Skeletal muscle tissue (tissue), 4 donors: ENCODE results near the gene RGS19. TPM values are rescaled to one million over a fixed set of nuclear protein-coding genes. Genes with fewer than 3 reads are reported as not detected.

ENCODE experiments used
- H3K27ac ChIP-seq: one replicate; pipeline ENCODE4 v1.7.0; 2013; ENCODE audit warnings: mild to moderate bottlenecking, low read depth, low read length, inconsistent platforms
- H3K27me3 ChIP-seq, 3 donors: one replicate each; pipeline ENCODE4 v1.7.0; 2013; ENCODE audit warnings: low read length in 3 of 3; ENCODE audit not compliant: control insufficient read depth in 3 of 3, insufficient read depth in 3 of 3
- H3K36me3 ChIP-seq, 3 donors: one replicate each; pipeline ENCODE4 v1.7.0; 2013; ENCODE audit warnings: low read length in 3 of 3; ENCODE audit not compliant: control insufficient read depth in 3 of 3, insufficient read depth in 3 of 3
- H3K4me1 ChIP-seq, 3 donors: one replicate each; pipeline ENCODE4 v1.7.0; 2013; ENCODE audit warnings: low read length in 3 of 3, mild to moderate bottlenecking in 3 of 3; ENCODE audit not compliant: control insufficient read depth in 3 of 3, insufficient read depth in 3 of 3
- H3K4me3 ChIP-seq, 3 donors: one replicate each; pipeline ENCODE4 v1.7.0; 2013; ENCODE audit warnings: low read length in 3 of 3
- H3K9ac ChIP-seq, 3 donors: one replicate each; pipeline ENCODE4 v1.7.0; 2013; ENCODE audit warnings: low read length in 3 of 3, mild to moderate bottlenecking in 3 of 3, moderate library complexity in 2 of 3, low read depth in 1 of 3
- H3K9me3 ChIP-seq, 3 donors: one replicate each; pipeline ENCODE4 v1.7.0; 2013; ENCODE audit warnings: low read length in 3 of 3; ENCODE audit not compliant: control insufficient read depth in 3 of 3
- total RNA-seq: library from RNA; depleted of rRNA; stranded (reverse); fragments of >200 nt; gene quantifications from one replicate; pipeline ENCODE4 v1.2.3, GENCODE V29; 2014
- donor health status: Osteomylitis.

RGS19 gene
- total RNA-seq, 1 donor from 2014 or later = 5.2 TPM

DNA sequence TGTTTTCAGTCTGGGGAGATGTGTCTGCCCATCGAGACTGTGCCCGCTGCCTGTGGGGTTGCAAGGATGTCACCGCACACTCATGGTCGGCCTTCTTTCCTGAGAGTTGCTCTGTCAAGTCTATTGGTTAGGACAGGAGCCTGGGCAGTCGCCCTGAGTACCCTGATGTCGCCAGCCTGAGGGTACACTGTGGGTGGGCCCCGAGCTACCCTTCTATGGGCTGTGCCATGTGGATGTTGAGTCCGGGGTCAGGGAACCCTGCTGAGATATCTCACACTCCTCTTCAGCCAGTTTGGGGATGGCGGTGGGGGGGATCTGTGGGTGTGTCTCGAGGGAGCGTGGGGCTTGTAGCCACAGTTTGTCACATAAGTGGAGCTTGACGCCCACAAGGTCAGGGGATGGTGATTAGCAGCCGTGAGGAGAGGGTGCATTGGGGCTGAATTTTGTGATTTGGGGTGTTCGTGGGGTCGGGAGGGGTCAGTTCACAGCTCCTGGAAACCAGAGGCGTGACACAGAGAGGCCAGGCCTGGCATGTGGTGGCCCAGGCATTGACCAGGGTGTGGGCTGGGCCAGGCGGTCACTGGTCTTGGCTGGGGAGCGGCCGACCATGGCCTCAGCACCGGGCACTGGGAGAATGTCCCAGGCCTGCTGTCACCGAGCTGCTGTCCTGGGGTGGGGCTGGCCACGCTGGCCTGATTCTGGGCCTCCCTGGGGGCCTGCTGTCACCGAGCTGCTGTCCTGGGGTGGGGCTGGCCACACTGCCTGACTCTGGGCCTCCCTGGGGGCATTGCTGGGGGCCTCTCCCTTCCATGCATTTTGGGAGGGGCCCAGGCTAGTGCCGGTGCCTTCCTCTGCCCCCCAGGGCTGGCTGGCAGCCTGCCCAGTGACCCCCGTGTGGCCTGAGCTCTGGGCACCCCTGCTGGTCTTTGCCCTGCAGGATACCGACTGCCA is 29.7 kb upstream of the RGS19 start:
- no peak overlapping the region for H3K4me3 ChIP-seq
- H3K27ac ChIP-seq = no peak overlapping the region
- H3K9ac ChIP-seq = no peak overlapping the region
- H3K36me3 ChIP-seq = no peaks in the 10 kb centered on the region
- peaks cover 25 to 50% (median 25%) of the 10 kb centered on the region in 3 donors for H3K27me3 ChIP-seq
- no peaks in the 10 kb centered on the region for H3K9me3 ChIP-seq
- H3K4me1 ChIP-seq = no peaks in the 10 kb centered on the region

DNA sequence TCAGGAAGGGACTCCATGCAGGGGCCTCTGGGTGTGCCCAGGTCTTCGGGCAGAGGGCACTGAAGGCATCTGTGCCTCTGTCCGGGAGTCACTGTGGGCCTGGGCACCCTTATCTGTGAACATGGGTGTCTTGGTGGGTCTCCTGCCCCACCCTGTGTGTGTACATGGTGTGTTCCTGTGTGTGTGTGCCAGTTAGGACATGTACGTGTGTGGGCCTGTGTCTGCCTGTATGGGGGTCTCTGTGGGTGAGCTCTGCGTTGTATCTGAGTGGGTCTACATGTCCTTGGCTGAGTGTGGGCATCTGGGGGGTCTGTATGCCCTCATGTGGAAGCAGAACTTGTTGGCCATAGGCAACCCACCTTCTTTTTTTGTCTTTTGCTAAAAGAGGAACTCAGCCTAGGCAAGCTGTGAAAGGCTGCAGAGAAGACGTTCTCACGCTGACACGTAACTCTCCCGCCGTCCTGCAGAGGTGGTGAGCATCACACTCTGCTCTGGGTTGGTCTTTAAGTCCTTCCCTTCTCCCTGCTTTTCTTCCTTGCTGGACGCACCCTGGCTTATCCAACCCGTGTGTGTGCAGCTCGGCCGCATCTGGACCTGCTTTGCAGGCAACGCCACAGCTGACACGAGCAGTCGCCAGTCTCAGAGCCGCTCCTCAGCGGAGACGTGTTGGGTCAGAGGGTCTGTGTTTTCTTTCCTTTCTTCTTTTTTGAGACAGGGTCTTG is 28.6 kb upstream of the RGS19 start:
- H3K4me3 ChIP-seq = no peak overlapping the region
- H3K27ac ChIP-seq = no peak overlapping the region
- no peaks in the 10 kb centered on the region for H3K36me3 ChIP-seq
- no peaks in the 10 kb centered on the region for H3K9me3 ChIP-seq
- no peak overlapping the region for H3K9ac ChIP-seq
- H3K27me3 ChIP-seq = peaks cover 33 to 61% (median 34%) of the 10 kb centered on the region in 3 donors
- H3K4me1 ChIP-seq = no peaks in the 10 kb centered on the region

DNA sequence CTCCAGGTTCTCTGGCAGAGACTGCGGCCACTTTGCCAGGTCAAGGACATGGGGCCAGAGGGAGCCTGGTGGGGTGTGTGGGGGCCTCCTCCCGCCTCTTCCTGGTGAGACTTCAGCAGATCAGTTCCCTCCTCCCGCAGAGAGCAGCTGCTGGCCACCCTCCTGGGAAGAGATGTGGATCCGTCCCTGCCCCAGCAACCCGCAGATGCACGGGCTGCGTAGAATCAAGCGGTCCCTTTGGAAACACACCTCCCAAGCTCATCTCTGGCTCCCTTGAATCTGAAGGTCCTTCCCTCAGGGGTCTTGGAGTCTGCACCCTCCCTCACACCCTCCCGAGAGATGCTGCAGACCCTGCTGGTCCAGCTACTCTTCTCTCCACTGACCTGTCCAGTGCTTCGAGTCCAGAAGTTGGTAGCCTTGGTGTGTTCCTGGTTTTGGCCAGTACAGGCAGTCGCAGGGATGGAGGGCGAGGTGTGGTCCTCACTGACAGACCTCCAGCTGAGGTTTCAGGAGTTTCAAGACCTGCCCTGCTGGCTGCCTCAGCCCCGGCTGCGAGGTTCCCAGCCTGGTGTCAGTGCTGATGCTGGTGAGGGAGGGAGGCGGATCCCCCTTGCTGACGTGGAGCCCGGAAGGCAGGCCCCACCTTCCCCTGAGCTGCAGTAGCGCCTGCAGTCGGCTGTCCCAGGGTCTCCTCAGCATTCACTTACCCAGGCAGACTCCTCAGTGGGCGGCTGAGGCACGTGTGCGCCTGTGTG is 27.8 kb upstream of the RGS19 start, which contains the start of gene NPBWR2:
Gene NPBWR2, minus strand, starts transcription at position 585 of the 755 bp plus-strand sequence. CDS start 734 bp downstream, outside the sequence.
- H3K9ac ChIP-seq = no peak within 1 kb of the TSS
- no peak within 1 kb of the TSS for H3K4me3 ChIP-seq
- peaks cover 37 to 67% (median 38%) of the 10 kb centered on the region in 3 donors for H3K27me3 ChIP-seq
- H3K4me1 ChIP-seq = peaks cover 0 to 2% (median 0%) of the 10 kb centered on the region in 3 donors
- no peaks in the 10 kb centered on the region for H3K36me3 ChIP-seq
- H3K27ac ChIP-seq = no peak within 1 kb of the TSS
- no peaks in the 10 kb centered on the region for H3K9me3 ChIP-seq

DNA sequence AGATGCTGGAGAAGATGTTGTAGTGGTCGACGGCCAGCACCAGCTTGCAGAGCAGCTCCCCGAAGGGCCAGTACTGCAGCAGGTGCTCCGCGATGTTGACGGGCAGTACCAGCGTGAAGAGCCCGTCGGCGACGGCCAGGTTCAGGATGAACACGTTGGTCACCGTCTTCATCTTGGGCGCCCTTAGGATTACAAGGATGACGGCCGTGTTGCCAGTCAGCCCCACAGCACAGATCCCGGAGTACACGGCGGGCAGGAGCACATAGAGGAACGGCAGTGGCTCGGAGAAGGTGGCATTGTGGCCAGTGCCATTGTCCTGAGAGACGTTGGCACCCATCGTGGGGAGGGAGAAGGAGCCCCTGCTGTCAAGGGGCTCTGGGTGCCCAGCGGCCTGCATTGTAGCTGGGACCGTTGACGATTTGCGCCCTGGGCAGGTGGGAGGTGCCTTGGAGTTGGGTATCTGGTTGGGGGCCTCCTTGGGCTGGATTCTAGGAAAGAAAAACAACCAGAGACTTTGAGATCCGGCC is 27.2 kb upstream of the RGS19 start:
- H3K9me3 ChIP-seq = no peaks in the 10 kb centered on the region
- H3K4me1 ChIP-seq = peaks cover 0 to 2% (median 0%) of the 10 kb centered on the region in 3 donors
- no peak overlapping the region for H3K27ac ChIP-seq
- H3K27me3 ChIP-seq = peaks cover 43 to 73% (median 44%) of the 10 kb centered on the region in 3 donors
- no peaks in the 10 kb centered on the region for H3K36me3 ChIP-seq
- no peak overlapping the region for H3K4me3 ChIP-seq
- H3K9ac ChIP-seq = no peak overlapping the region

DNA sequence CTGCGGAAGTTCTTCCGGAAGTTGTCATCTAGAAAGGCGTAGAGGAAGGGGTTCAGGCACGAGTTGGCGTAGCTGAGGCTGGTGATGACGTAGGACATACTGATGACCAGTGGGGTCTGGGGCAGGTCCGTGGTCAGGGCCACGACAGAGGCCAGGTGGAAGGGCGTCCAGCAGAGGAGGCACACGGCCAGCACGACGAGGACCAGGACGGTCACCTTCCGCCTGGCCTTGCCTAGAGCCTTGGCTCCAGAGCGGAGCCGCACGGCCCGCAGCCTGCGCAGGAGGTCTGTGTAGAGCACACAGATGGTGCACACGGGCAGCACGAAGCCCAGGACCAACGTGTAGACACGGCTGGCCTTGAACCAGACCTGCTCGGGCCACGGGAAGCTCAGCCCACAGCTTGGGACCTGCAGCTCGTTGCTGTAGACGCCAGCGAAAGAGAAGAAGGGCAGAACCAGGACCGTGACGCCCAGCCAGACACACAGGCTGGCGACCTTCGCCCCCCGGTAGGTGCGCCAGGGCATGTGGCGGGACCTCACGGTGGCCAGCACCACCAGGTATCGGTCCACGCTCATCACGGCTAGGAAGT is 26.6 kb upstream of the RGS19 start:
- H3K27me3 ChIP-seq = peaks cover 48 to 79% (median 49%) of the 10 kb centered on the region in 3 donors
- no peak overlapping the region for H3K27ac ChIP-seq
- H3K4me1 ChIP-seq = peaks cover 0 to 2% (median 0%) of the 10 kb centered on the region in 3 donors
- H3K36me3 ChIP-seq = no peaks in the 10 kb centered on the region
- H3K9me3 ChIP-seq = no peaks in the 10 kb centered on the region
- H3K9ac ChIP-seq = no peak overlapping the region
- H3K4me3 ChIP-seq = no peak overlapping the region

DNA sequence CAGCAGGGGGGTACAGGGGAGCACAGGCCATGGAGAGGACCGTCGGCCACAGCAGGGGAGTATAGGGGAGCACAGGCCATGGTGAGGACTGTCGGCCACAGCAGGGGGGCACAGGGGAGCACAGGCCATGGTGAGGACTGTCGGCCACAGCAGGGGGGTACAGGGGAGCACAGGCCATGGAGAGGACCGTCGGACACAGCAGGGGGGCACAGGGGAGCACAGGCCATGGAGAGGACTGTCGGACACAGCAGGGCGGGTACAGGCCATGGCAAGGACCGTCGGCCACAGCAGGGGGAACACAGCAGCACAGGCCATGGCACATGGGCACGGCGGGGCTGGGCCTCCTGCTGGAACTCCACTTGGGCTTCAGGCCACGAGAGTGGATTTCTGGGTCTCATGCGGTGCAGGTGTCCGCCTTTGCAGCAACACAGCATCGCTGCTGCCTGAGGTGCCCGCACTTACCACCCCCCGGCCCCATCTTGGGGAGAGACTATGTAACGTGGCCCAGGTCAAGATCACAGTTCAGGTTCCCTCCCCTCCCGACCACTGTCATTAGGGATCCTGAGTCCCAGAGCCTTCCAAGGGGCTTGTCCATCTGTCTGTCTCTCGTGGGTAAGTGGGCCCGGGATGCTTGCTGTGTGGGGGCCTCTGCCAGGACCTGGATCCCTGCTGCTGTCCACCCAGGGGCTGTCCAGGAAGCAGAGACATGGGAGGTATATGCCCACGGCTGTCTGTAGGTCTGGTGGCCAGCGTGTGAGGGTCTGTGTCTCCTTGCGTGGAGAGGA is 25.5 kb upstream of the RGS19 start:
- no peaks in the 10 kb centered on the region for H3K9me3 ChIP-seq
- H3K36me3 ChIP-seq = no peaks in the 10 kb centered on the region
- no peak overlapping the region for H3K9ac ChIP-seq
- no peak overlapping the region for H3K4me3 ChIP-seq
- peaks cover 53 to 84% (median 57%) of the 10 kb centered on the region in 3 donors for H3K27me3 ChIP-seq
- H3K4me1 ChIP-seq = peaks cover 0 to 2% (median 0%) of the 10 kb centered on the region in 3 donors
- H3K27ac ChIP-seq = no peak overlapping the region

DNA sequence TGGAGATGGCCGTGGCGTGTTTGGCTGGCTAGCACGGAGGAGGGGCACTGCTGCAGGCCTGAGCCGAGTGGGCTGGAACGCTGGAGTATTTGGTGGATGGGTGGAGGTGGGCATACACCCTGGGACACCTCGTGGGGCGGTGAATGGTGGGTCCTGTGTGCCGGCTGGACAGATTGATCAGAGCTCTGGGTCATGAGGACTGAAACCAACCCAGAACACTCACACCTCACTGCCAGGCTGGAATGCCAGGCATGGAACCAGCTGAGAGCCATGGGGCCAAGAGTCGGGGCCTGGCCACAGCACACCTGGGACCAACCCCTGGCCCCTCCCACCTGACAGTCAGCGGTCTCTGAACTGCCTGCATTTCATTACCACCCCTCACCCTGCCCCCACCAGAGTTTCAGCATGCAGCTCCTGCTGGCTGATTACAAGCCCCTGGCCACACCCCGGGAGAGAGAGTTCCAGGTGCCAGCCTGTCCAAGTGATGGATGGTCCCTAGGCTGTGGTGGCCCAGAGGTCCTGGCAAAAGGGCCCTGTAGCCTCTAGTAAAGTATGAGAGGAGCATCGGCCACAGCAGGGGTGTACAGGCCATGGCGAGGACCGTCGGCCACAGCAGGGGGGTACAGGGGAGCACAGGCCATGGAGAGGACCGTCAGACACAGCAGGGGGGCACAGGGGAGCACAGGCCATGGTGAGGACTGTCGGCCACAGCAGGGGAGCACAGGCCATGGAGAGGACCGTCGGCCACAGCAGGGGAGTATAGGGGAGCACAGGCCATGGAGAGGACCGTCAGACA is 24.8 kb upstream of the RGS19 start:
- no peak overlapping the region for H3K27ac ChIP-seq
- H3K9me3 ChIP-seq = no peaks in the 10 kb centered on the region
- H3K4me3 ChIP-seq = no peak overlapping the region
- H3K36me3 ChIP-seq = no peaks in the 10 kb centered on the region
- H3K9ac ChIP-seq = no peak overlapping the region
- peaks cover 60 to 80% (median 60%) of the 10 kb centered on the region in 3 donors for H3K27me3 ChIP-seq
- H3K4me1 ChIP-seq = peaks cover 0 to 2% (median 0%) of the 10 kb centered on the region in 3 donors

DNA sequence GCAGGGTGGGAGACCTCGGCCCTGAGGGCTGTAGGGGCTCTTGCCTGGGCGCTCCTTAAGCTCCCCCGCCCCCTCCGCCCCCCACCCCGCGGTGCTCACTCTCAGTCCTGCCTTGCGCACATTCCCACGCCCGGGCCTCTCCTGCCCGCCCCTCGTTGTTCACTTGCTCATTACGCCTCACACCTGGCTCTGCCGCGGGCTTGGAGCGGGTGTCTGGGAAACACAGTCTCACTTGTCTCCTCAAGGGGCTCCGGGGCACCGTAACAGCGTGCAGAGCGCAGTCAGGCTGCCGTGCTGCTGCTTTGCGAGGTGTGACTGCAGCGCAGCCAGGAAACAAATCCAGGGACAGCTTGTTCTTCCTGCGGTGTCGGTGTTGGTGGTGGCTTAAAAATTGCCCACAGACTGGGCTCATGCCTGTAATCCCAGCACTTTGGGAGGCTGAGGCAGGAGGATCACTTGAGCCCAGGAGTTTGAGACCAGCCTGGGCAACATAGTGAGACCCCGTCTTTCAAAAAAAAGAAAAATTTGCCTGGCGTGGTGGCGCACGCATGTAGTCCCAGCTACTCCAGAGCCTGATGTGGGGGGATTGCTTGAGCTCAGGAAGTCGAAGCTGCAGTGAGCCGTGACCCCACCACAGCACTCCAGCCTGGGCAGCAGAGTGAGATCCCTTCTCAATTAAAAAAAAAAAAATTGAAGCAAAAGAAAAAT is 23.5 kb upstream of the RGS19 start:
- no peak overlapping the region for H3K27ac ChIP-seq
- peaks cover 66 to 76% (median 73%) of the 10 kb centered on the region in 3 donors for H3K27me3 ChIP-seq
- H3K4me1 ChIP-seq = peaks cover 0 to 4% (median 0%) of the 10 kb centered on the region in 3 donors
- H3K4me3 ChIP-seq = no peak overlapping the region
- no peaks in the 10 kb centered on the region for H3K36me3 ChIP-seq
- H3K9me3 ChIP-seq = no peaks in the 10 kb centered on the region
- H3K9ac ChIP-seq = no peak overlapping the region
